HG02840 (cell line): ENCODE results near the gene GALNT5.
"Not testable (repeated sequence)": the region's sequence is repeated elsewhere in the genome, so short reads cannot be mapped to it uniquely, and the experiment has no call there.

ENCODE experiments used
- ATAC-seq: cut with Tn5 transposase; IDR thresholded peaks from one replicate; pipeline ENCODE4 v1.9.1; 2021; ENCODE audit warnings: mild to moderate bottlenecking, moderate library complexity, moderate number of reproducible peaks; ENCODE audit not compliant: unreplicated experiment, low FRiP score

The GALNT5 gene

DNA sequence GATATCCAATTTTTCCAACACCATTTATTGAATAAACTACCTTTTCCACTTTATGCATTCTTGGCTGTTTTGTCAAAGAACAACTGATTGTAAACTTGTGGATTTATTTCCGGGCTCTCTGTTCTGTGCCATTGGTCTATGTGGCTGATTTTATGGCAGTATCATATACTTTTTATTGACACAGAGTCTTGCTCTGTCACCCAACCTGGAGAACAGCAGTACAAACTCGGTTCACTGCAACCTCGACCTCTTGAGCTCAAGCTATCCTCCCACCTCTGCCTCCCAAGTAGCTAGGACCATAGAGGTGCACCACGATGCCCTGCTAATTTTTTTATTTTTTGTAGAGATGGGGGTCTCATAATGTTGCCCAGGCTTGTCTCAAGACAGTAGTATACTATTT lies 6.7 kb upstream of the GALNT5 start:
- no peak for ATAC-seq

DNA sequence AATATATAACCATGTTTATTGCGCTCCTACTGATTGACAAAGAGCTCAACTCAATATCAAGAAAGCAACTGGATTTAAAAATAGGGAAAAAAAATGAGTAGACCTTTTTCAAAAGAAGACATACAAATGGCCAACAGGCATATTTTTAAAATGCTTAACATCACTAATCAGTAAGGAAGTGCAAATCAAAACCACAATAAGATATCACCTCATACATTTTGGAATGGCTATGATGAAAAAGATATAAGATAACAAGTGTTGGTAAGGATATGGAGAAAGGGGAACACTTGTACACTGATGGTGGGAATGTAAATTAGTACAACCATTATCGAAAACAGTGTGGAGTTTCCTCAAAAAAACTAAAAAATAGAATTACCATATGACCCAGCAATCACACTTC lies 5.6 kb upstream of the GALNT5 start:
- ATAC-seq: no peak

DNA sequence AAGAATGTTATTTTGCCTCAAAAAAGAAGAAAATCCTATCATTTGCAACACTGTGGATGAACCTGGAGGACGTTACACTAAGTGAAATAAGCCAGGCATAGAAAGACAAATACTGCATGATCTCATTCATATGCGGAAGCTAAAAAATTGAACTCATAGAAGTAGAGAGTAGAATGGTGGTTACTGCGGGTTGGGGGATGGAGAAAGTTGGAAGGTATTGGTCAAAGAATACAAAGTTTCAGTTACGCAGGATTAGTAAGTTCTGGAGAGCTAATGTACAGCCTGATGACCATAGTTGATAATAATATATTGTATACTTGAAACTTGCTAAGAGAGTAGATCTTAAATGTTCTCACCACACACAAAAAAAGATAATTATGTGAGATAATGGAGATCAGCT lies 5.0 kb upstream of the GALNT5 start:
- ATAC-seq: no peak

DNA sequence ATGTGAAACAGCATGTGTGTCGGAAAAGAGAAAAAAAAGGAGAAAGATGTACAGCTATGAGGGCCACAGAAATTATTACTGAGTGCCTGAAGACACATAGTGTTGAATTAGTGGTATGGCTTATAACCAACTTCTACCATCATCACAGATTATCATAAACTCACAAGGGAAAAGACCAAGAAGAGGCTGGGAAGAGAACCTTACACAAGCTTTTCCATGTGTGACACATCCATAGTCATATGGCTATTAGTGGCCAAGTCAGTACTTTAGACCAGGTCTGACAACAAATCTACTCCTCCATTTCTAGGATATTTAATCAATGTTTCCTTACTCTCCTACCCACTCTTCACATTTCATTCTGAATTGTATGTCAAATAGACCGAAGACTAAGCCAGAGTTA lies 3.5 kb upstream of the GALNT5 start:
- ATAC-seq: no peak

DNA sequence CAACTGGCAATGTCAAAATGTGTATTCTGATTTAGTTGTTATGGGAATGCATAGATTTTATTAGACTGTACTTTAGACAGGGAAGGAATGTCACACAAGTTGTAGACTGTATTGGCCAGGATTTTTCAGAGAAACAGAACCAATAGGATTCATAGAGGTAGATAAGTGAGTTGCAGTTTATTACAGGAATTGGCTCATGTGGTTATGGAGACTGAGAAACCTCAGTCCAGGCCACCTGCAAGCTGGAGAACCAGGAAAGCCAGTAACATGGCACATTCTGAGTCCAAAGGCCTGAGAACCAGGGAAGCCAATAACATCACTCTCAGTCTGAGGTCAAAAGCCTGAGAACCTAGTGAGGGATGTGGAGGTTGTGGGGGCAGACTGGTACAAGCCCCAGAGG lies 1.8 kb upstream of the GALNT5 start:
- ATAC-seq: no peak

DNA sequence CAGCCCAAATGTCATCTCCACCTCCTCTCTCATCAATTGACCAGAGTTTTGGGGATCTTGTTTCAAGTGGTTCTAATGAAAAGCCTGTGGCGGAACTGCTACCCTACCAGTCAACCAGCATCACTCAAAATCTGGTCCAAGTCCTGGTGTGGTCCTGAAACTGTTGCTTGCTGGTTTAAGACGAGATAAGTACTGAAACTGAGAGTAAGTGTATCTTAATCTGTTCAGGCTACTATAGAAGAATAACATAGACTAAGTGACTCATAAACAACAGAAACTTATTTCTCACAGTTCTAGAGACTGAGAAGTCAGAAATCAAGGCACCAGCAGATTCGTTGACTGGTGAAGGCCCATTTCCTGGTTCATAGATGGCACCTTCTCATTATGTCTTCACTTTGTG lies 879 bp upstream of the GALNT5 start:
- ATAC-seq: peak; percentile 90

DNA sequence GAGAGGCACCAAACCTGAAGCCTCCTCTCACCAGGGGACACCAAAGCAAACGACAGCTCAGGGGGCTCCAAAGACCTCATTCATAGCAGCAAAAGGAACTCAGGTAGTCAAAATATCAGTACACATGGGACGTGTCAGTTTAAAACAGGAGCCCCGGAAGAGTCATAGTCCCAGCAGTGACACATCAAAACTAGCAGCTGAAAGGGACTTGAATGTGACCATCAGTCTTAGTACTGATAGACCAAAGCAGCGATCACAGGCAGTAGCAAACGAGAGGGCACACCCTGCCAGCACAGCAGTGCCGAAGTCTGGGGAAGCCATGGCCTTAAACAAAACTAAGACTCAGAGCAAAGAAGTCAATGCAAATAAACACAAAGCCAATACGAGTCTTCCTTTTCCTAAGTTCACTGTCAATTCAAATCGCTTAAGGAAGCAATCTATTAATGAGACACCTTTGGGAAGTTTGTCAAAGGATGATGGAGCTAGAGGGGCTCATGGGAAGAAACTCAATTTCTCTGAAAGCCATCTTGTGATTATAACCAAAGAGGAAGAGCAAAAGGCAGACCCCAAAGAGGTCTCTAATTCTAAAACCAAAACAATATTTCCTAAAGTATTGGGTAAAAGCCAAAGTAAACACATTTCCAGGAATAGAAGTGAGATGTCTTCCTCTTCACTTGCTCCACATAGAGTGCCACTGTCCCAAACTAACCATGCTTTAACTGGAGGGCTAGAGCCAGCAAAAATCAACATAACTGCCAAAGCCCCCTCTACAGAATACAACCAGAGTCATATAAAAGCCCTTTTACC lies 1.2 kb downstream of the GALNT5 start:
- ATAC-seq: no peak

DNA sequence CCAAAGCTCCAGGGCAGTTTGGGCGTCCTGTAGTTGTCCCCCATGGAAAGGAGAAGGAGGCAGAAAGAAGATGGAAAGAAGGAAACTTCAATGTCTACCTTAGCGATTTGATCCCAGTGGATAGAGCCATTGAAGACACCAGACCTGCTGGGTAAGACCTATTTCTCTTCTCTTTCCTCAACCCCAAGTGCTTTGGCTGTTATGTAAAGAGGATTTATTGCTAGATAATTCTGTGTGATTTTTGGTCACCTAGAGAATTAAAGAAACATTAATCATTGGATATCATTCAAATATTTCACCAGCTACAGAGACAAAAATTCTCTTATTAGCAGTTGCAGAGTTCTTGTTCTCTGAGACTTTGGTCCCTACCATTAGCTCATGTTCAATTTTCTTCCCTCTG lies 1.9 kb downstream of the GALNT5 start:
- ATAC-seq: no peak

DNA sequence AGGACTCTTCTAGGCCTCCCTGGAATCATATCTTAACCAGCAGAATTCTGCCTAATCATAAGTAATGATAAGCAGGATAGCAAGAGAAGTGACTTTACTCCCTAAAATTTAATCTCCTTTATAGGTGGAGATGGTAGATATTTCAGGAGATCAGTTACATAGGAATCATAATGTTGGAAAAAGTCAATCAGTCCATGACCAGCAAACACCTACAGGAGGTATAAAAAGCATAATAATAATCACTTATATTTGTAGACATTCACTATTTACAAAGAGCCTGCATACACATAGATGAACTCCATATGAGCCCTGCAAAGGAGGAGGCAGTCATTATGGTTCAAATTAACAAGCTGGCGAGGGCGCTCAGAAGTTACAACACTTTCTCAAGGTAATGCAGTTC lies 2.5 kb downstream of the GALNT5 start:
- no peak for ATAC-seq

DNA sequence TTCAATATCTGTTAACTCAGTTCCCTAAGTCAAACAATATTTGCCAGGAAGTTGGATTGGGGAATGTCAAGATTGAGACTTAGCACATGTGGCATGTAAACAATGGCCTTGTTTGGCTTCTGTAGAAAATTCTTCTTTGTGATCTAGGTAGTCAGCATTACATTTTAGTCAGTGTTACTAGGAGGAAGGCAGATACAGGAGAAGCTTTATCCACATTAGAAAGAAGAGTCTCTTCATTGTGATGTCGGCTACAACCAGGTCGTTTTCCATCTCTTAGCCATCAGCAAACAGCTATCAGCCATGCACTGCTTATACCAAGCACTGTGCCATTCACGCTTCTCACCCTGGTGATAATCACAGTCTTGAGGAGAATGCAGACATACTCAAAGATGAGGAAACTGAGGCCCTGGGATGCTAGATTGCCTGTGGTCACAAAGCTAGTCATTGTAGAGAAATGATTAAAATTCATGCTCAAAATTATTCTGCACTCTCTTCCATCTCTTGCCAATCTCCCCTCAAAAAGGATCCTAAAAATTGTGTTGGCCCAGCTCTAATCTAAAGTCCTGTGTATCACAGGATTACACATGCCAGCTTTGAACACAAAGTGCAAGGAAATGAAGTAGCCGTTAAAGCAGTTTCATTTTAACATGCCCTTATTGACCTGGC lies 3.2 kb downstream of the GALNT5 start:
- ATAC-seq: no peak

DNA sequence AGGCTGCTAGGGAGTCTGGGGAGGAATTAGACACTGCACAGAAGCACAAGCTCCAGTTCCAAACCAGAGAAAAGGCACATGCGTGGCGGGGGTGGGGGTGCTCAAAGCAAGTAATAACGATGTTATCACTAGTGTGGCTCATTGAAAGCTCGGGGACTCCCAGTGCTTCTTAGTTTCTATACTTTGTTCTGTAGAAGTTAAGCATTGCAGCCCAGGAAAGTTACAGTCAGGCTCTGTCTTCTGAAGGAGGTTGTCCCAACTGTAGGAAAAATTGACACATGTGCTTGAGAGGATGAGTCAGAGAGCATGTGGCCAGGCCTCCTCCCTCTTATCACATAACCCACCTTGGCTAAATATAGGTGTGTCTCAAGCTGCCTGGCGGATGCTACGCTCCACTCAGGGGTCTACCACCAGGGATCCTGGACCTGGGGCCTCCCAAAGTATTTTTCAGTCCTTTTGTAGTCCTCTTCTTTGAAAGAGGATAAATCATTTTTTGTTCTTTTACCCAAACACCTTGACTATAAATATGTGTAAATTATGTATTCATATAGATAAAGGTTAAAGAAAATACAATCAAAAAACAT lies 3.8 kb downstream of the GALNT5 start:
- ATAC-seq: no peak

DNA sequence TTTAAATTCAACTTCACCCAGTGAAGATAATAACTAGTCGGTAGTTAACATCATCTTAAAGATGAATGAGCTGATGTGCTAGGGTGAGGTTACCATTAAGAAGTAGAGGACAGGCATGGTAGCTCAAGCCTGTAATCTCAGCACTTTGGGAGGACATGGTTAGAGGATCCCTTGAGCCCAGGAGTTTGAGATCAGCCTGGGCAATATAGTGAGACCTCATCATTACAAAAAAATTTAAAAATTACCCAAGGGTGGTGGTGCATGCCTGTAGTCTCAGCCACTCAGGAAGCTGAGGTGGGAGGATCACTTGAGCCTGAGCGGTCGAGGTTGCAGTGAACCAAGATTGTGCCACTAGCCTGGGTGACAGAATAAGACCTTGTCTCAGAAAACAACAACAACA lies 4.7 kb downstream of the GALNT5 start:
- ATAC-seq: no peak

DNA sequence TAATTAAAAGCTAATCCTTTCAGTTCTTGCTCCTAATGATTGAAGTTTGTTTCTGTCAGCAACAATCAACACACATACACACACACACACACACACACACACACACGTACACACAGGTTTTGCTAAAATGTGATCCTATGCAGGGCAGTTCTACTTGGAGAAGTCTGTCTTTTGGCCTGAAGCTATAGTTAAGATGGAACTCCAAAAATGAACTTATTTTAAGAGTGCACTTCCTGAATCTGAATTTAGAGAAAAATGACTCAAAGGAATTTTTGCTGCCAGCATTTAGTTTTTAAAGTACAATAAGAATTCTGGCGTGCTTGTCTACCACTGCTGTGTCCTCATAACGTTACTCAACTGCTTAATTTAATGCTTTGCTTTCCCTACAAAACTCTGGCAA lies 6.6 kb downstream of the GALNT5 start:
- no peak for ATAC-seq

DNA sequence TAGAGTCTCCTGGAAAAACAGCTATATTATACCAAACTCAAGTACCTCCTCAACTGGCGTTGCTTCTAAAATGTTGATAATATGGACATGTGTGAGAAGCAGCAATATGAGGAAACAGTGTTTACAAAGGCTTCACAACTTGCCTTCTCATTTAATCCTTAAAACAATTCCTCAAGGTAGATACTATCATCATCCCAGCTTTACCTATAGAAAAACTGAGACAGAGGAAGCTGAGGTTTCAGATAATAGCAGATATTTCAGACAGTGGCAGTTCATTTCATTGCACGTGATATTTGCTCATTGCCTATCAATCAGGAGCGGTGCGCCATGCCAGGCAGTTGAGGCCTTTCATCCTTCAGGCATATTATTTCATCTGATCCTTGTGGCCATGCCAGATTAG lies 8.3 kb downstream of the GALNT5 start:
- ATAC-seq: no peak

DNA sequence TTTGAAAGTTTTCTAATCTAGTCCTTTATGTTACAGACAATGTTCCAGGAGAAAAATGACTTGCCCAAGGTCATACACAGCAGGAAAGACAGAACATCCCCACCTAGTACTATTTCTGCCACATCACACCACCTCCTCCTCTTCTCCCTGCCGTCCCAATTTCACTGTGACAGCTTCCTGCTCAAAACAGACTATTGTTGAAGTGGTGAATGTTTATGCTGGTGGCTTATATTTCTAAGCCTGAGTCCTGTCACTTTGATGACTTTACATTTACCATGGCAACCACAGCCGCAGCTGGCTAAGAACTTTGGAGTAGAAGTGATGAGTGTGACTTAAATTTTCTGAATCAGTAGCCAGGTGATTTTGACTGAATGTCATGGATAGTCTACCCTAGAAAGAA lies 10.0 kb downstream of the GALNT5 start:
- ATAC-seq: no peak

DNA sequence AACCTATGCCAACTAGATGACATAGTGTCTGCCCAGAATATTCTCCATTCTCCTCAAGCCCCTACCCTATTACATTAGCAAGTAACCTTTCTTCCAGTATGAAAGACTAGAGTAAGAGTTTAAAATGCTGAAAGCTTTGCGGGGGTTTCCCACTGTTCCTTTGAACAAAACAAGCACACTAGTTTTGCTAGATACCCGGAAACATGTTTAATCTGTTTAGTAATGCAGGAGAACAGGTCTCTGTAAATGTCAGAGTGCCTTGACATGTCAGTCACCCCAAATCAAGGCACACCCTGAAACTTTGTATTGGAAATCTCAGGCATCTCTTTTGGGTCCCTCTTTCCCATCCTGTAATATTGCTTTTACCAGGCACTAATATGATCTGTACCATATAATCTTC lies 11.6 kb downstream of the GALNT5 start:
- no peak for ATAC-seq

DNA sequence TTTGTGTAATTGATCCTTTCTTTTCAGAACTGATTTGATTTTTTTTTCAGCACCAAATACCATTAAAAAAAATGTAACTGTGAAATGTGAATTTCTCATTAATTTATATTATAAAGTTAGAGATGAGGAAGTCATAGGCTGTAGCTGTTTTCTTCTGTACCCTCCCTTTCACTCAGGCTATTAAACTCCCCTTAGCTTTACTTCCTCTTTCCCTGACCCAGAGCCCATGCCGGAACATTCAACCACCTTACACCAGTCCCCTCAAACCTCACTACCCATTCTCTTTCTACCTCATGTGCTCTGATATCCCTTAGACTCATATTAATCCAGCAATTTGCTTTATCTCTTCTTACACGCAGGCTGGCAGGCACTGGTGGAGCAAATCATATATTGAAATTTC lies 12.4 kb downstream of the GALNT5 start:
- ATAC-seq: no peak

DNA sequence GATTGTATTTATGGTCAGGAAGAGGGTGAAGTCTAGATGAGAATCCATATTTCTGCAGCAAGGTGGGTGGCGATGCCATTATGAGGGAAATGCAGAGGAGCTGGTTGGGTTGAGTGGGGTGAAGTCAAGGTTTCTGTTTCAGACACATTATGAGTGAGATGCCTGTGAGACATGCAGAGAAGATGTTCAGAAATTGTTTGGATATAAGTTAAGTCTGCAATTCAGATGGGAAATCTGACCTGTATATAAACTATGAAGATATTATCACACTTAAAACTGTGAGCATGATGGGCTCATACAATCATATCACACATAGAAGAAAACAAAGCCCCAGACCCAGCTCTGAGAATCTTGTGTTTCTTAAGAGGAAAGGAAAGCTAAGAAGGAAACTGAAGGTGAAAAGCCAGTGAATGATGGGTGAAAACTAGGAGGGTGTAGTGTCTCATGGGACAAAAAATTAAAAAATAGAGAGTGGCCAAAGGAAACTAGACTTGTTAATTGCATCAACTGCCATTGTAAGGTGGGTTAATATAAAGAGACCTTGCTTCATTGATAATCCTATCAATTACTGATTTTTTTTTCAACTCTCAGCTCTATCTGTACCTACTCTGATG lies 14.2 kb downstream of the GALNT5 start:
- ATAC-seq: no peak

DNA sequence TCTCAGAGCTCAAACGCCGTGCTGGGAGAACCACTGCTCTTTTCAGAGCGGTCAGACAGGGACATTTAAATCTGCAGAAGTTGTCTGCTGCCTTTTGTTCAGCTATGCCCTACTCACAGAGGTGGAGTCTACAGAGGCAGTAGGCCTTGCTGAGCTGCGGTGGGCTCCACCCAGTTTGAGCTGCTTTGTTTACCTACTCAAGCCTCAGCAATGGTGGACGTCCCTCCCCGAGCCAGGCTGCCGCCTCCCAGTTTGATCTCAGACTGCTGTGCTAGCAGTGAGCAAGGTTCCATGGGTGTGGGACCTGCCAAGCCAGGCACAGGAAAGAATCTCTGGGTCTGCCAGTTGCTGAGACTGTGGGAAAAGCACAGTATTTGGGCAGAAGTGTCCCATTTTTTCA lies 21.8 kb downstream of the GALNT5 start:
- ATAC-seq: not testable (repeated sequence)

DNA sequence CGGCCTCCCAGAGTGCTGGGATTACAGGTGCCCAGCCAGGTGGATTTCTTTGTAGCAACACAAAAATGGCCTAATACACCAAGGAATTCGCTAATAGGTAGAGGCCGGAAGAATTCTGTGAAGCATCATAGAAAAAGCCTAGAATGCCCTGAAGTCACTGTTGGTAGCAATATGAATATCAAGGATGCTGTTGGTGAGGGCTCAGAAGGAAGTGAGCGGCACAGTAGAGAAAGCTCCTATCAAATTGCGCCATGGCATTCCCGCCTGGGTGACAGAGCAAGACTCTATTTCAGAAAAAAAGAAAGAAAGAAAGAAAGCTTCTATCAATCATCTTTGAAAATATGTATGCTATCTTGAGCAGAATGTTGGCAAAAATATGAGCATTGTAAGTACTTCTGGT lies 23.8 kb downstream of the GALNT5 start:
- ATAC-seq: no peak

DNA sequence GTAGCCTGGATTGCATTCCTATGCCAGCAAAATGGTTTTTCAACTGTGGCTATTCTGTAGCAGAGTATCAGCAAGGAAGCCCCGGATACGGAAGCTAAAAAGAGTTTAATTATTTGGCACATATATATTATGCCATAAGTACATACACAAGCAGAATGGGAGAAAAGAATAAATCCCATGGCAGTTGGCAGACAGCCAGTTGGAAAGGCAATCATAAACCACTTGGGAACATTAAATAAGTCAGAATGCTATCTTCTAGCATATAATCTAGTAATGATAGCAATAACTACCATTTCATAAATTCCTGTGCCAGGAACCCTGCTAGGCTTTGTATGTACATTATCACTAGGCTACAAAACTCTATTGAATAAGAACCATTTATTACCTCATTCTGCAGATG lies 26.0 kb downstream of the GALNT5 start:
- no peak for ATAC-seq

DNA sequence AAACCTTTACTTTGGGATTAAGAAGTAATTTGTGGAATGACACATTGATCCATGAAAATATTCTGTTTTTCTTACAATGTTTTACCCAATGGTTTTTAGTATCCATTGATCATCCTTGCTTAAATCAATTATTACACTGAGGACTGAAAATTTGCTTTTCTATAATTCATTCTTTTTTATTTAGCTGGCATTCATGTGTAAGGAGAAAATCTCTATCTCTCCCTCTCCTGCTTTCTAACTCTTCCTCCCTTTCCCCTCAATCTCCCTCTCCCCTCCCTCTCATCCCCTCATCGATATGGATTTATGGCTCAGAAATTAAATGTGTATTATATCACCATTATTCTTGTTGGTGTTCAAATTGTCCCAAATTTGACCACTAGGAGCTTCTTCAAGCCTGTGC lies 29.7 kb downstream of the GALNT5 start:
- no peak for ATAC-seq
